B cell (primary cell): ENCODE data around the gene SRY. TPM values are rescaled to one million over a fixed set of nuclear protein-coding genes. Genes with fewer than 3 reads are reported as not detected.
A peak's percentile ranks its signal among the peaks of the same experiment; 100 is the strongest.

Experiments used
- ATAC-seq: fragments of 200-7000 bp; cut with Tn5 transposase; one replicate; pipeline ENCODE4 v1.10.0; 2021; ENCODE audit warnings: low read depth, mild to moderate bottlenecking, moderate number of reproducible peaks, moderate library complexity
- CTCF ChIA-PET: fragments of 350-600 bp; sonication (Branson Sonifier 250); formaldehyde crosslinking; loops from one replicate; lab custom pipeline; 2021; ENCODE audit warnings: antibody characterized with exemption, inconsistent platforms; lab: Charles Lee
- POLR2A ChIA-PET: fragments of 350-600 bp; sonication (Branson Sonifier 250); formaldehyde crosslinking; loops from one replicate; lab custom pipeline; 2021; ENCODE audit warnings: antibody characterized with exemption; lab: Charles Lee
- DNase-seq: peaks from one replicate; pipeline ENCODE4 v3.0.0; 2013
- H2AFZ ChIP-seq: 2 replicates; pipeline ENCODE4 v1.6.1; 2012; ENCODE audit warnings: mild to moderate bottlenecking, low read depth, low read length; ENCODE audit not compliant: insufficient read depth, poor library complexity, severe bottlenecking
- H3K27ac ChIP-seq, 2 donors: 1 replicate in 1 of 2; 2 replicates in 1 of 2; pipeline ENCODE4 v1.5.1; 2012 to 2013; ENCODE audit warnings: low read length in 2 of 2, mild to moderate bottlenecking in 2 of 2, moderate library complexity in 1 of 2
- H3K27me3 ChIP-seq, 4 experiments: fragments of 200-600 bp in 1 of 4; sonication (generic) in 1 of 4; replicated peaks in 1 of 4; 1 replicate in 2 of 4; 2 replicates in 2 of 4; pipeline versions ENCODE4 v1.6.1 to v1.7.0; 2013 to 2016; ENCODE audit warnings: low read length in 3 of 4, mild to moderate bottlenecking in 2 of 4, mixed read lengths in 1 of 4, moderate library complexity in 1 of 4; ENCODE audit not compliant: insufficient read depth in 4 of 4, control insufficient read depth in 3 of 4; ENCODE audit errors: control extremely low read depth in 1 of 4
- H3K36me3 ChIP-seq, 2 experiments: replicated peaks in 1 of 2; 1 replicate in 1 of 2; 2 replicates in 1 of 2; pipeline versions ENCODE4 v1.6.1 to v1.7.1; 2013; ENCODE audit warnings: low read length in 1 of 2; ENCODE audit not compliant: insufficient read depth in 2 of 2, control insufficient read depth in 1 of 2; ENCODE audit errors: control extremely low read depth in 1 of 2, extremely low read depth in 1 of 2
- H3K4me1 ChIP-seq, 2 donors: fragments of 200-600 bp in 1 of 2; sonication (generic) in 1 of 2; 1 replicate in 1 of 2; 2 replicates in 1 of 2; pipeline versions ENCODE4 v1.5.1 to v1.6.1; 2013 to 2017; ENCODE audit warnings: low read length in 2 of 2; ENCODE audit not compliant: control insufficient read depth in 2 of 2, insufficient read depth in 2 of 2
- H3K4me2 ChIP-seq: replicated peaks from 2 replicates; pipeline ENCODE3; 2012; ENCODE audit warnings: mild to moderate bottlenecking, low read depth, low read length; ENCODE audit not compliant: poor library complexity, severe bottlenecking
- H3K4me3 ChIP-seq, 5 experiments: fragments of 200-600 bp in 1 of 5; sonication (generic) in 1 of 5; 1 replicate in 3 of 5; 2 replicates in 2 of 5; pipeline versions ENCODE4 v1.5.1 to v1.7.0; 2011 to 2016; ENCODE audit warnings: low read length in 4 of 5, mild to moderate bottlenecking in 4 of 5, low read depth in 2 of 5, control low read depth in 1 of 5, moderate library complexity in 1 of 5; ENCODE audit not compliant: insufficient read depth in 1 of 5; ENCODE audit errors: control extremely low read depth in 1 of 5, extremely low read depth in 1 of 5
- H3K79me2 ChIP-seq: fragments of 200-600 bp; sonication (generic); one replicate; pipeline ENCODE4 v1.6.0; 2016; ENCODE audit warnings: low read length; ENCODE audit not compliant: control insufficient read depth, insufficient read depth
- H3K9ac ChIP-seq: fragments of 200-600 bp; sonication (generic); 2 replicates; pipeline ENCODE4 v1.6.1; 2017; ENCODE audit warnings: mild to moderate bottlenecking, low read length, moderate library complexity
- H3K9me3 ChIP-seq, 3 donors: one replicate each; pipeline versions ENCODE4 v1.6.1 to v1.7.1; 2013; ENCODE audit warnings: low read length in 2 of 3; ENCODE audit not compliant: control insufficient read depth in 2 of 3, insufficient read depth in 1 of 3; ENCODE audit errors: control extremely low read depth in 1 of 3
- H4K20me1 ChIP-seq: 2 replicates; pipeline ENCODE4 v1.6.0; 2012; ENCODE audit warnings: mild to moderate bottlenecking, low read length; ENCODE audit not compliant: insufficient read depth, control insufficient read depth, poor library complexity, severe bottlenecking
- H3K27ac Mint-ChIP-seq: one replicate; pipeline ENCODE4 v1.8.0; 2021; ENCODE audit warnings: mixed read lengths
- H3K27me3 Mint-ChIP-seq: one replicate; pipeline ENCODE4 v1.8.0; 2021; ENCODE audit warnings: mixed read lengths
- H3K4me1 Mint-ChIP-seq: one replicate; pipeline ENCODE4 v1.8.0; 2021; ENCODE audit warnings: mixed read lengths
- H3K4me3 Mint-ChIP-seq: one replicate; pipeline ENCODE4 v1.8.0; 2021; ENCODE audit warnings: mixed read lengths
- H3K9me3 Mint-ChIP-seq: one replicate; pipeline ENCODE4 v1.8.0; 2022; ENCODE audit warnings: mixed read lengths; ENCODE audit not compliant: insufficient read depth
- EZH2 ChIP-seq: IDR thresholded peaks from 2 replicates; pipeline ENCODE4 v1.6.1; 2012; ENCODE audit warnings: borderline replicate concordance, low read depth, mild to moderate bottlenecking, moderate library complexity, low read length; ENCODE audit not compliant: insufficient read depth, poor library complexity, severe bottlenecking
- WGBS: methylation state at CpG from one replicate; pipeline ENCODE4 v1.1.5; 2013; ENCODE audit warnings: missing lambda C conversion rate; ENCODE audit not compliant: insufficient coverage; 5-methylcytosine and 5-hydroxymethylcytosine counted together
- intact Hi-C: fragments of 100-400 bp; cut with micrococcal nuclease; formaldehyde crosslinking; loops from one replicate; pipeline ENCODE4 v1.10.0; 2022
- polyA minus RNA-seq: library from RNA; depleted of rRNA, polyadenylated mRNA; stranded (reverse); fragments of >200 nt; gene quantifications from 2 replicates; pipeline ENCODE4 v1.2.3, GENCODE V29; 2012
- polyA plus RNA-seq: library from polyadenylated mRNA; depleted of rRNA; stranded (reverse); fragments of >200 nt; gene quantifications from 2 replicates; pipeline ENCODE4 v1.2.3, GENCODE V29; 2012
- total RNA-seq, 2 donors: library from RNA; stranded (reverse); fragments of 120-200 nt in 1 of 2; gene quantifications; 1 replicate in 1 of 2; 2 replicates in 1 of 2; pipeline versions ENCODE4 v1.2.3 to v1.2.4, GENCODE V29; 2013 to 2022
- TF ChIP-seq, protein P1 (sequence below): fragments of 200-600 bp; IDR thresholded peaks from one replicate; pipeline ENCODE4 v1.8.0; 2022; ENCODE audit warnings: antibody characterized with exemption, mild to moderate bottlenecking

The SRY gene
- not detected in 2 replicates for total RNA-seq
- not detected for total RNA-seq (2013)
- not detected in 2 replicates for polyA plus RNA-seq
- not detected in 2 replicates for polyA minus RNA-seq

GRCh38 chrY:2787600-2787999 lies at the start of gene SRY:
SRY (minus strand) TSS chrY:2787682; CDS start chrY:2787603, 79 bp downstream.
- no peak for TF ChIP-seq EZH2
- TF ChIP-seq, protein P1, sequence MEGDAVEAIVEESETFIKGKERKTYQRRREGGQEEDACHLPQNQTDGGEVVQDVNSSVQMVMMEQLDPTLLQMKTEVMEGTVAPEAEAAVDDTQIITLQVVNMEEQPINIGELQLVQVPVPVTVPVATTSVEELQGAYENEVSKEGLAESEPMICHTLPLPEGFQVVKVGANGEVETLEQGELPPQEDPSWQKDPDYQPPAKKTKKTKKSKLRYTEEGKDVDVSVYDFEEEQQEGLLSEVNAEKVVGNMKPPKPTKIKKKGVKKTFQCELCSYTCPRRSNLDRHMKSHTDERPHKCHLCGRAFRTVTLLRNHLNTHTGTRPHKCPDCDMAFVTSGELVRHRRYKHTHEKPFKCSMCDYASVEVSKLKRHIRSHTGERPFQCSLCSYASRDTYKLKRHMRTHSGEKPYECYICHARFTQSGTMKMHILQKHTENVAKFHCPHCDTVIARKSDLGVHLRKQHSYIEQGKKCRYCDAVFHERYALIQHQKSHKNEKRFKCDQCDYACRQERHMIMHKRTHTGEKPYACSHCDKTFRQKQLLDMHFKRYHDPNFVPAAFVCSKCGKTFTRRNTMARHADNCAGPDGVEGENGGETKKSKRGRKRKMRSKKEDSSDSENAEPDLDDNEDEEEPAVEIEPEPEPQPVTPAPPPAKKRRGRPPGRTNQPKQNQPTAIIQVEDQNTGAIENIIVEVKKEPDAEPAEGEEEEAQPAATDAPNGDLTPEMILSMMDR, result no peak
- CTCF ChIA-PET, result no interaction called here
- no peaks in the 10 kb centered on the region for H3K79me2 ChIP-seq
- peaks cover 32% of the 10 kb centered on the region for H3K27me3 Mint-ChIP-seq
- ATAC-seq (no peak), DNase-seq (no peak)
- H3K36me3 ChIP-seq, result no peaks in the 10 kb centered on the region
- H3K9me3 Mint-ChIP-seq, result no peaks in the 10 kb centered on the region
- WGBS, result 12% methylated on average over 6 of the region's 9 CpGs
- H3K9me3 ChIP-seq, result peaks cover 0 to 12% (median 0%) of the 10 kb centered on the region in 3 donors
- H3K4me1 Mint-ChIP-seq, result peaks cover 13% of the 10 kb centered on the region
- no peak within 1 kb of the TSS for H3K4me2 ChIP-seq
- H3K4me3 Mint-ChIP-seq, result peak within 1 kb of the TSS; percentile 67
- no peaks in the 10 kb centered on the region for H4K20me1 ChIP-seq
- H3K27ac ChIP-seq, result no peak within 1 kb of the TSS
- intact Hi-C loops, result no loop called here
- POLR2A ChIA-PET, result no interaction called here
- H3K27ac Mint-ChIP-seq, result no peak within 1 kb of the TSS
- peaks cover 0 to 22% (median 1%) of the 10 kb centered on the region in 4 experiments for H3K27me3 ChIP-seq
- no peak within 1 kb of the TSS for H3K4me3 ChIP-seq
- H3K9ac ChIP-seq, result no peak within 1 kb of the TSS
- no peak within 1 kb of the TSS for H2AFZ ChIP-seq
- H3K4me1 ChIP-seq, result peaks cover 0 to 6% of the 10 kb centered on the region in 2 donors

- Histone ChIP-seq H3K9me3 (peaks cover 0 to 8% (median 0%) of the 10 kb centered on the region in 3 donors), H2AFZ (no peak overlapping the region), H3K9ac (no peak overlapping the region), H3K27ac (no peak overlapping the region), H4K20me1 (no peaks in the 10 kb centered on the region), H3K4me1 (peaks cover 0 to 9% of the 10 kb centered on the region in 2 donors), H3K36me3 (no peaks in the 10 kb centered on the region), H3K4me2 (no peak overlapping the region), H3K4me3 (no peak overlapping the region), H3K27me3 (peaks cover 0 to 3% (median 0%) of the 10 kb centered on the region in 4 experiments), H3K79me2 (no peaks in the 10 kb centered on the region)
- peaks cover 11% of the 10 kb centered on the region for H3K4me1 Mint-ChIP-seq
- intact Hi-C loops, result no loop called here
- H3K9me3 Mint-ChIP-seq, result no peaks in the 10 kb centered on the region
- ATAC-seq, result no peak
- no CpG with 5 or more reads among the region's 2 CpGs for WGBS
- DNase-seq, result no peak
- no peak overlapping the region for H3K4me3 Mint-ChIP-seq
- no peak overlapping the region for H3K27ac Mint-ChIP-seq
- peaks cover 22% of the 10 kb centered on the region for H3K27me3 Mint-ChIP-seq
- ChIA-PET CTCF (no interaction called here), POLR2A (no interaction called here)
- TF ChIP-seq, protein P1, result no peak
- no peak for TF ChIP-seq EZH2
Measured at GRCh38 chrY:2837078-2837477, 49.6 kb upstream of the SRY start.
